AG08396 (cell line): ENCODE data around the gene IL22RA1.
A peak's percentile ranks its signal among the peaks of the same experiment; 100 is the strongest.

ENCODE experiments used
- DNase-seq: peaks from one replicate; pipeline ENCODE4 v3.0.0; 2012; ENCODE audit warnings: low spot score, mixed read lengths

The IL22RA1 gene

DNA sequence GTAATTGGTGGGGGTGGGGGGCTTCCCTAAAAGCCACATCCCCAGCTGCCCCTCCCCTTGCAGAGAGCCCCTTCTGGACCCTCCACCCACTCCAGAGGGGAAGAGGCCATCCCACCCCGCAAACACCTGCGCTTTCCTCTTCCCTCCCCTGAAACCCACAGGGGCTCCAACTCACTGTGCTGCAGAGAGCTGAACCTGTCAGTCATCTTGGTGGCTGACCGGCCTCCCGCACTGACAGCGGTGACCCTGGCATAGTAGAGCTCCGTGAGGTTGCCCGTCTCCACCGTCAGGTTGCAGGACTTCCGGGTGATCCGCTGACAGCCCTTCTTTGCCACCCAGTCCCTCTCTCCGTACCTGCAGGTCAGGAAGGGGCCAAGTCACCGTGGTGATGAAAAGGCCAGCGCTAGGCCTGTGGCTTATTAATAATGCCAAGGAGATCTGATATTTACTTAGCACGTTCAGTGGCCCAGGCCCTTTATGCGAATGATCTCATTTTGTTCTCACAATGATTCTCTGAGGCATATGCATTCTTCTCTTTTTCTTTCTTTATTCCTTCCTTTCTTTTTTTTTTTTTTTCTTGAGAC is 5.9 kb downstream of the IL22RA1 start:
- DNase-seq, result no peak

DNA sequence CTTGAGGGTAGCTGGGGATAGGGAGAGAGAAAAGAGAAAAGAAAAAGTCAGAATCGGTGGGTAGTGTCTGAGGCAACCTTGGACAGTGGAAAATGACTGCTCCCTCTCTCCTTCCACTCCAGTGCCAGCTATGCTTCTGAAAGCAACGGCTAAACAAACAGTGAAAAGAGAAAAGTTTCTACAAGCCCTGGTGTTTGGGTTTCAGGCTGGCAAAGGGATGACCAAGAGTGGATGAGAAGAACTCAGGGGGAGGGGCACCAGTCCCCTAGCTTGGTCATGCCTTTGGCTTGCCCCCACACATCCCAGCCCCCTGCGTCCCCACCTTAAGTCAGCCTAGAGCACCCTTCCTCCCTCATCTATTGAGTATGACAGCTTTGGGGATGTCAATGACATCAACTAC is 8.6 kb downstream of the IL22RA1 start:
- DNase-seq, result no peak

DNA sequence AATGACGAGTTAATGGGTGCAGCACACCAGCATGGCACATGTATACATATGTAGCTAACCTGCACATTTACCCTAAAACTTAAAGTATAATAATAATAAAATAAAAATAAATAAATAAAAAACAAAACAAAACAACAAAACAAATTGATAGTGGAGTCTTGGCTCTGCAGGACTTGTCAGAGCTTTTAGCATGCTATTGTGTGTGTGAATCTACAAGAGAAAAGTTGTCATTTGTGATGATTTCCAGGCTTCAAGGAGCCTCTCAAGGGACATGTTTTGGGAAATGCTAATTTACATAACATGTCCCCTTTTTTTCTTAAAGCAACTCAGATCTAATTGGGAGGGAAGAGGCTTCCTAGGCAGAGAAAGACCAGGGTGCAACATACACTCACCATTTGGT is 9.1 kb downstream of the IL22RA1 start:
- no peak for DNase-seq

DNA sequence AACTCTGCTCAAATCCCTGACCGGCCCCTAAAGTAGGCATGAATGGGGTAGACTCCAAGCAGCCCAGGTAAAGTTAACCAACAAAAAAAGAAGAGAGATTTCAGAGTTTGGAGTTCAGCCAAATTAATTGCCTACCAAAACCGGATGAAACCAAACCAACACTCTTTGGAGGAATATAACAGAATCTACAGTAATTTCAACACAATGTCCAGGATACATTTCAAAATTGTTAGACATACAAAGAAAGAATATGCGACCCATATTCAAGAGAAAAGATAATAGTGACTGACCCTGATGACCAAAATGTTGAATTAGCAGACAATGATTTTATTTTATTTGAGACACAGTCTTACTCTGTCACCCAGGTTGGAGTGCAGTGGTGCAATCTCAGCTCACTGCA is 12.6 kb downstream of the IL22RA1 start:
- DNase-seq, result no peak

DNA sequence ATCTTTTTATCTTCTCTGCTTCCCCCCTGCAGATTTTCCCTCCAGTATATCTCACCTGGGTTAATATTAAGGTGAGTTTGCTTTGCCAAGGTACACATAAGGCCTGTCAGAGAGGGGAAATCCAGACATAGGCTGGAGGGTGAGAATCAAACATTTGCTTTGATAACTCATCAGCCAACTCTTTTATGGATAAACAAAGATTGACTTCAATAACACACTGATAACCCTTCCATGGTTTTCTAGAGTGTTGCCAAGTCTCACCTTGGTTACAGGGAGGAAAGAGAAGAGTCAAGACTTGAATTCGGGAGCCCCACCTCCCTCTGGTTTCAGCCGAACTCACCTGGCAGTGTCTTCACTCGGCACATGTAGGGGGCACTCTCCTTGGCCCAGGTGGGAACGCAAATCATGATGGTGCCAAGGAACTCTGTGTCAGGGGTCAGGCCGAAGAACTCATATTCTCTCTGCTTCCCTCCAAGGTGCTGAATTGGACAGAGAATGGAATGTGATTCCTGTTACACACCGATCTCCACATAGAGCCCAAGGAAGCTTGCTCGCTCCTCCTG is 15.1 kb downstream of the IL22RA1 start:
- no peak for DNase-seq

DNA sequence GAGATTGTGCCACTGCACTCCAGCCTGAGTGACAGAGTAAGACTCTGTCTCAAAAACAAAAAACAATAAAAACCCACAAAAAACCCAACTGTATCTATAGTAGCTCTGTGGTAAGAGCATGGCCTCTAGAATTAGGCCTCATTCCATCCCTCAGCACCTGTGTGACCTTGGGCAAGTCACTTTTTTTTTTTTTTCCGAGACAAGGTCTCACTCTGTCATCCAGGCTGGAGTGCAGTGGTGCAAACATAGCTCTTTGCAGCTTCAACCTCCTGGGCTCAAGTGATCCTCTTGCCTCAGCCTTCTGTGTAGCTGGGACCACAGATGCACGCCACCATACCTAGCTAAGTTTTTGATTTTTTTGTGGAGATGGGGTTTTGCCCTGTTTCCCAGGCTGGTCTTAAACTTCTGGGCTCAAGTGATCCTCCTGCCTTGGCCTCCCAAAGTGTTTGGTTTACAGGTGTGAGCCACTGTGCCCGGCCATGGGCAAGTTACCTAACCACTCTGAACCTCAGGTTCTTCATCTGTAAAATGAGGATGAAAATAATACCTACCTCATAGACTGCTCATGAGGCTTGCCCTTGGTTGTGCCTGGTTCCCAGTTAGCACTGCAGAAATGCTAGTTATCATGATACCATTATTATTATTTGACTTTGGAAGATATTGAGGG is 15.7 kb downstream of the IL22RA1 start:
- DNase-seq, result no peak

DNA sequence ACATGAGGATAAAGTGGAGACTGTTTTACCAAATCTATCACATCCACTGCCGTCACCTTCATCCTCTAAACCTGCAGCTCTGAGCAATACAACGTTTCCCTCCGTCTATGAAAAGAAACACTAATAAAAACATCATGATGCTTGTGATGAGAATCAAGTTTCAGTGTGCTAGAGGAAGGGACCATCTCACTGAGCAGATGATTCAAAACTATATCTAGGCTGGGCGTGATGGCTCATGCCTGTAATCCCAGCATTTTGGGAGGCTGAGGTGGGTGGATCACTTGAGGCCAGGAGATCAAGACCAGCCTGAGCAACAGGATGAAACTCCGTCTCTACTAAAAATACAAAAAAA is 16.3 kb downstream of the IL22RA1 start:
- no peak for DNase-seq

DNA sequence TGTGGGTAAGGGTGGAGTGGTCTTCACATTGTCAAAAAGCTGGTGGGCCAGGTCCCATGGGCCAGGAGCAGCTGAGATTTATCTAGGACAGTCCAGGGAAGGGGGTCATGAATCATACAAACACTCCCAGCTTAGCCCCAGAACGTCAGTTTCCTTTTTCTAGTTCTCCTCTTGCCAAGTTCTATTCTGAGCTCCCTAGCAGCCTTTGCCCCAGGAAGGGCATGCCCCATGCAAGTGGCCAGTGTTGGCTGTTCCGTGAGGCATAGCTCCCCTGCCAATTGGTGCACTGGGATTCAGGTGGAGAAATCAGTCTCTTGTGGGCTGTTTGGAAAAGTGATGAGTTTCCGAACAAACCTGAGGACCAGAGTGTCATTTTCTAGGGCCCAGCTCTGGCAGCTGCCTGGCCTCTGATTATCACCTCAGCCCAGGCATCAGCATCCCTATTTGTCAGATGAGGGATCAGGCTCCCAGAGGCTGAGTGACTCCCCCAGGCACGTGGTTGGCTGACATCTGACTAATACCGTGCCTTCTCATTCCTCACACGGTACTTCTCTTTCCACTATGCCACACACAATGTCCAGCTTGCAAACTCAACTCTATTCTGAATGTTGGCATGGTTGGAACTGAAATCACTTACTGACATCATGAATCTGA is 16.8 kb downstream of the IL22RA1 start:
- peak; percentile 61 for DNase-seq

DNA sequence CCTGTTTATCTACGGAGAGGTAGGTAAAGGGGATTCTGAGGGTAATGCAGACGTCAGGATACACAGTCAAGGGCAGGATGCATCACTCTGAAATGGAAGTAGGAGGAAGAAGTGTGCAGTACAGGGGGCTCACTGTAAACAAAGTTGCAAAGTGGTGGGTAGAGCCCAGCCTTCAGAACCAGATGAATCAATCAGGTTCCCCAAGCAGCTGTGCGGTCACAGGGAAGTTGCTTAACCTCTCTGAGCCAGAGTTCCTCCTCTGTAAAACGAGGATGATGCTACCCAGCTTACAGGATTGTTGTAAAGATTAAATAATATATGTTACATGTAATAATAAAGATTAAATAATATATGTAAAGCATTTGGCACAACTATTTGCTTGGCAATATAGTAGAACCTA is 17.5 kb downstream of the IL22RA1 start:
- DNase-seq, result no peak

DNA sequence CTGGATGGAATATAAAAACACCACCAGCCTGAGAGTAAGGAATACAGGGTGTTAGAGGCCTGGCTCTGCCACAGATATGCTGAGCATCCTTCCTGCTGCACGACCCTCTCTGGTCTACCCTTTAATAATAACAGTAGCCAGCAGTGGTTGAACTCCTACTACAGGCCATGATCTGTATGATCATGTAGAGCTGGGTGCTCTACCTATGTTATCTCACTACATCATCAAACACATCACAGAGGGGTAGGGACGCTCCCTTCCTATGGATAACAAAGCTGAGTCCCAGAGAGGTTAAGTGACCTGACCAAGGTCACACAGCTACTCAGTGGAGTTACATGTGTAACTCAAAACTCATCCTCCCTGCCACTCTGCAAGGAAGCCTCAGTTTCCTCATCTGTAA is 18.0 kb downstream of the IL22RA1 start:
- DNase-seq, result no peak

DNA sequence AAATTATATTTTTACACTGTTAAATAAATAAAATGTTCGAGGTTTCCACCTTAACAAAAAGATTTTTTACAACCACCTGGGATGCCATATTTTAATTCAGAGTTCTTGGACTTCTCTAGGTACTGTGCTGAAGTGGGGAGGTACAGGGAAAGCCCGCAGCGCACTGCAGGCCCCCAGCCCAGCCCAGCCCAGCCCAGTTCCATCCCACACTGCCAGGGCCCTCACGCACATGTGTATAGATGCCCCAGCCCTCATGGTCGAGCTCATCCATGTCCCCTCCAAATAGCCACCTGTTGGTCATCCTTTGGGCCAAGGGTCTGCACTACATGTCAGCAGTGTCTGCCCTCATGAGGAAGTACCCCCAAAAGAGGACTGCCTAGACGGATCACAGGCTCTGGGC is 19.3 kb downstream of the IL22RA1 start:
- DNase-seq, result no peak

DNA sequence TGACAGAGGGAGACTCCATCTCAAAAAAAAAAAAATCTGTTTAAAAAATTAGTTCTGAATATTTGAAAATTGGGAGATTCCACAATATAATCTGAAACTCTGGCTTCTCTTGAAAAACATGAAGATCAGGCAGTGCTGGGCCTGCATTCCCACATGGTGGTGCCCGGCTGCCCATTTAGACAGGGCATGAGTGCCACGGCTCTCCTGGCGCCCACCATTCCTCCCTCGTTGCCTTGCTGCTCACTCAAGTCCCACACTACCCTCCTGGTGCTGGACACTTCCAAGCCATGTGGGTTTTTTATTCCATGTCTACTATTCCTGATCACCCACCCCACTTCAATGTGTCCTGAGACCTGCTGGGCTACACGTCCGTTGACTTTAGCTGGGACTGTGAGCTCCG is 20.2 kb downstream of the IL22RA1 start:
- DNase-seq, result no peak

DNA sequence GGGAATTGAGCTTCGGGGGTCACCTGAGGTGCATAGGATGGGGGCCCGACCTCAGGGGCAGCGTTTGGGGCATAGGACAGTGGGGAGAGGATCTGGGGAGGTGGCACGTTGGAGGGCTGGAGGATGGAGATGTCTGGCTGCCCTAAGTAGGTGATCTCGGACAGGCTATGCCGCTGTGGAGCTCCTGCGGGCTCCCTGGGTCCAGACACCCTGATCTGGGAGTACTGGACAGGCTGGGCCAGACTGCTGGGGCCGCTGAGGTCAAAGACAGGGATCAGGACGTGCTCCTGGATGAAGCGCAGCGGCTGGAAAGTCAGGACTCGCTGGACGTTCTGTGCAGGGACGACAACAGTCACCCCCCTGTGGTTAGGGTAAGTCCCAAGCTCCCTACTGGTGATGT is 21.5 kb downstream of the IL22RA1 start:
- no peak for DNase-seq

DNA sequence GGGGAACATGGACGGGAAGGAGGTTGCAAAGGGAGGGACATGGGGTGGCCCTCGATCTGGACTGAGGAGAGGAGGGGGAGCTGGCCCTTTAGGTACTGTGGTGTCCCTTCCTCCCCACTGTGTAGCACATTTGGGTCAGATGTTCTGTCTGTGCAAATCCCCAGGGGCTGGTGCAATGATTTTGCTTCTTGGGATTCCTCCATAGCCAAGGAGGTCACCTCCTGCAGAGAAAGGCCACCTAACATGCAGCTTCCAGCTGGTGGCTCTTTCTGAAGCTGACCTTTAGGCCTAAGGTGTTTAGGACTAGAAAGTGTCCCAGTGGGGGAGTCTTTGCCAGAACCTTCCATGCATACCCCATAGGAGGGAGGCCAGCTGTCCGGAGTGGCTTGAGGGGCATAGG is 22.0 kb downstream of the IL22RA1 start:
- DNase-seq, result no peak

DNA sequence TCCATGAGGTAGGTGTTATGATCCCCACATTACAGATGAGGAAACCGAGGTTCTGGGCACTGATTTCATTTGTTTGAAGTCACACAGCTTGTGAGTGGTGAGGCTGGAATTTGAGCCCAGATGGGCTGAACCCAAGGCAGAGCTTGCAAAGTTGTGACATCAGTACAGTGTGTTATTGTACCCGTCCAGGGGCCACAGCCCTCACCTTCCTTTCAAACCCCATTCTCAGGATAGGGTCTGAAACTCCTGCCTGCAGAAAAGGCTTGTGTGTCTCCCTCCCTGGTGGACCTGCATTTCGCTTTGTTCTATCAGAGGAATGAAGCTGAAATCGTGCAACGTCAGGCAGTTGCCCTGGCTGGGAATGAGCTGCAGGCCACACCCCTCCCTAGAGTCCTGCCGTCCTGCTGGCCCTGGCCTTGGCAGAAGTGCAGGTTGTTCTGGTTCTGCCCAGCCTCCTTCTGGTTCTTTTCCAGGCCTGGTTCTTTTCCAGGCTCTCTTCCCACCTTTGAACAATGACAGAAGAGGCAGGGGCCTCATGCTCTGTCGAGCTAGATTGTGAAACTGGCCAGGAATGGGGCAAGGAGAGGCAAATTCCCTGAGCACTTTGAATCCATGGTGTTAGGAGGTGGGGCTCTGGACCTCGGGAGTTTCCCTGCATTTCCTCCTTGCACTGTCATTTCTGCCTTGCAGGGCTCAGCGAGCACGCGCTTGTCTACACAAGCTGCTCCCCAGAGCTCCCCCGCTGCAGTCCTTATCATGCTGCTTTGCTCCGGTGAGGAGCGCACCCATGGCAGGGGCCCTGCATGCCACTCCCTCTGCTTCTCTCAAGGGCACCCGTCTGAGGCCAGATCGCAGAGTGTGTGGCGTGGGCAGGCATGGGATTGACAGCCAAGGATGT is 22.8 kb downstream of the IL22RA1 start:
- DNase-seq, result peak; percentile 43

DNA sequence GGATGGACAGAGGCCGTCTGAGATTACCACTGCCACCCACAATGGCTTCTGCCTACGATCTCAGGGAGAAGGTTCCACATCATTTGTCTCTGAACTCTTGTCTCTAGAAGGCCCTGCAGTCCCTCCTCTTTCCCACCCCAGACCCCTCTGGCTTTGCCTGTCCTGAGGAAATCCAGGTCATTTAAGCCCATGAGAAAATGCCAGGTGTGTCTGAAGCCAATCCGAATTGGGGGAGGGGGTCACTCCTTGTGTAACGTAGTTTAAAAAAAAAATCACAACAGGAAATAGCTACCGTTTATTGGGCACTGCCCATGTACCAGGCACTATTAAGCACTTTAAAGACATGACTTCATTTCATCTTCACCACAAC is 23.5 kb downstream of the IL22RA1 start:
- no peak for DNase-seq

DNA sequence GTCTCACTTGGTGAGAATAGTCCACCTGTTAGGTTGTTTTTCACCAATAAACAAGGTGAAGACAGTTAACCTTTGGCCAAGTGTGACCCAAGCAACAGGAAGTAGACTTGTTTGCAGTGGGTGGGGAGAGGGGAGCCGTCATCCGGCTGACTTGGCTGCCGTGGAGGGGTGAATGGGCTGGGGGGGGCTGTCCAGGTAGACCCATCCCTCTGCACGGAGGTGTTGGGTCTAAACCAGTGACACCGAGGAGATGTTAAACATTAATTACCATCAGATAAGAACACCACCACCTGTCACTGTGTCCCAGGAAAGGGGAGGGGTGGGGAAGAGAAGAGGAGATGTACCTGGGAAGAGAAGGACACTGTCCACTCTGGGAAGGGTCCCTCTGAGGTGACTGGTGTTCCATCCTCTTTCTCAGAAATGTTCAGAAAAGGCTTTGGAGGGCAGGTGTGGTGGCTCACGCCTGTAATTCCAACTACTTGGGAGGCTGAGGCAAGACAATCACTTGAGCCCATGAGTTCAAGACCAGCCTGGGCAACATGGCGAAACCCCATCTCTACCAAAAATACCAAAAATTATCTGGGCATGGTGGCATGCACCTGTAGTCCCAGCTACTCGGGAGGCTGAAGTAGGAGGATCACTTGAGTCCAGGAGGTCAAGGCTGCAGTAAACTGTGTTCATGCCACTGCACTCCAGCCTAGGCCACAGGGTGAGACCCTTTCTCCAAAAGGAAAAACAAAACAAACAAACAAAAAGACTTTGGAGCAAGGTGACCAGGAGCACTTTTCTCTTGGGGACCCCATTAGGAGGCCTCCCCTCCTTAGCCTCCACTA is 24.3 kb downstream of the IL22RA1 start:
- no peak for DNase-seq

DNA sequence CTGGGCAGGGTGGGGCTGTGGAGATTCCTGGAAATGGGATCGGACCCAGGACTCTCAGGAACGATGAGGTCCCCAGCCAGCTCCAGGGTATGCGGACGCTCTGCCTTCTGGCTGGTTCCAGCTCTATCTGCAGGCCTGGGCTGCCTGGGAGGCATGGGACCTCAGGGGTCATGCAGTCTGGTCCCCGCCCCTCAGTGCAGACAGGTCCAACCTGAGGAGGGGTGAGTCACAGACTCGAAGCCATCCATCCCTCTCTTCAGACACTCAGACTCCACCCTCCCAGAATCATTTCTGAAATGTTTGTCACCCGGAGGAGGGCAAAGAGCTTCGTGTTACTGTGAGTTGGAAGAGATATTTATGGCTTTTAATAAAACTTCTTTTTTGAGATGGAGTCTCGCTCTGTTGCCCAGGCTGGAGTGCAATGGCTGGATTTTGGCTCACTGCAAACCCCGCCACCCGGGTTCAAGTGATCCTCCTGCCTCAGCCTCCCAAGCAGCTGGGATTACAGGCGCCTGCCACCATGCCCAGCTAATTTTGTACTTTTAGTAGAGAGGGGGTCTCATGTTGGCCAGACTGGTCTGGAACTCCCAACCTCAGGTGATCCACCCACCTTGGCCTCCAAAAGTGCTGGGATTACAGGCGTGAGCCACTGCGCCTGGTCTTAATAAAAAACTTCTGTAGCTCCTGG is 25.1 kb downstream of the IL22RA1 start:
- DNase-seq, result peak; percentile 56

DNA sequence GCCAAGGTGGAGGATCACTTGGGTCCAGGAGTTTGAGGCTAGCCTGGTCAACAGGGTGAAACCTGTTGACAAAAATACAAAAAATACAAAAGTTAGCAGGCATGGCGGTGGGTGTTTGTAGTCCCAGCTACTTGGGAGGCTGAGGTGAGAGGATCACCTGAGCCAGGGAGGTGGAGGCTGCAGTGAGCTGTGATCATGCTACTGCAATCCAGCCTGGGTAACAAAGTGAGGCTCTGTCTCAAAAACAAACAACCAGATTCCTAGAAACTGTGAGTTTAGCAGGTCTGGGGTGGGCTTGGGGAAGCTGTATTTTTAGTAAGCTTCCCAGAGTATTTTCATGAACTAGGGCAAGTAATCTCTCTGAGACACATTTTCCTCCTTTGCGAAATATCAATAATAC is 25.8 kb downstream of the IL22RA1 start:
- no peak for DNase-seq

DNA sequence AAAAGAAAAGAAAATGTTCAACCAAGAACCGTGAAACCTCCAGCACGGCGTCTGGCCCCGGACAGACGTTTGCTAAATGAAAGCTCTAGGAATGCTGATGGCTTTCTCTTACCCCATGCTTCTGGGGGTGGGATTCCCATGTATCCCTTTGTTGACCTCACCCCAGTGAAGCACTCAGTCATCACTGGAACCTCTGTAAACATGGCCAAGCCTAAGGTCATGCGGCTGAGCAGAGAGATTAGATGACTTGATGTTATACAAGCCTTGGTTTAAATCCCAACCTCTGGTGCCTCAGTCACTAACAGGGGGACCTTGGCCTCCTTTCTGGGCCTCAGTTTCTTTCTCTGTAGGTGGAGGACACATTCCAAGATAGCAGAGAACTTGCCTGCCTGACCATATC is 28.2 kb downstream of the IL22RA1 start:
- no peak for DNase-seq

DNA sequence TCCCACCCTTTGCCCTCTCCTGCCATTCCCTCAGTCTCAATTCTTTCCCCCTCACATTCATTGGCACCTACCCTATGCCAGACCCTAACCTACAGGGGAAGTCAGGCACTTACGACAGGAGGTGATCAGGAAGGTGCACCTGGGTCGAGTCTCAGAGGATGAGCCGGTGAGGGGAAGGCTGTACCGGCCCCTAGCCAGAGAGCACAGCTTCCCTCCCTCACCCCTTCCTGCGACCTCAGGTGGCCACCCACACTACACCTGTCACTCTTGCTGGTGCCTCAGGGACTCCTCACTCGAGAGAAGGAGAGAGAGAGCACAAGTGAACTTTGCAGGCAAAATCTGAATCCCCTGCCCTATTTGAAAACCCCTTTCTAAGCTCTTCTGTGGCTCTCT is 29.3 kb downstream of the IL22RA1 start:
- DNase-seq, result no peak
